Upper lobe of right lung (tissue), 1 donor: Measurements from ENCODE around the gene ELAVL3. TPM values are rescaled to one million over a fixed set of nuclear protein-coding genes. Genes with fewer than 3 reads are reported as not detected.

Experiments used
- ATAC-seq: fragments of 200-7000 bp; cut with Tn5 transposase; one replicate; pipeline ENCODE4 v1.9.1; 2020; ENCODE audit warnings: mild to moderate bottlenecking, moderate library complexity
- DNase-seq: peaks from one replicate; pipeline ENCODE4 v3.0.0-alpha.2; 2020
- H3K27ac ChIP-seq: fragments of 200-600 bp; one replicate; pipeline ENCODE4 v1.8.0; 2022
- H3K27me3 ChIP-seq: fragments of 200-600 bp; one replicate; pipeline ENCODE4 v1.8.0; 2022; ENCODE audit warnings: mild to moderate bottlenecking
- H3K36me3 ChIP-seq: fragments of 200-600 bp; one replicate; pipeline ENCODE4 v1.8.0; 2022
- H3K4me1 ChIP-seq: fragments of 200-600 bp; one replicate; pipeline ENCODE4 v1.8.0; 2022
- H3K4me3 ChIP-seq: fragments of 200-600 bp; one replicate; pipeline ENCODE4 v1.8.0; 2022; ENCODE audit warnings: mild to moderate bottlenecking
- H3K9me3 ChIP-seq: fragments of 200-600 bp; one replicate; pipeline ENCODE4 v1.8.0; 2022
- CTCF ChIP-seq: fragments of 200-600 bp; IDR thresholded peaks from one replicate; pipeline ENCODE4 v1.8.0; 2022; ENCODE audit warnings: antibody characterized with exemption
- intact Hi-C: fragments of 100-400 bp; cut with DNase I; formaldehyde crosslinking; loops from one replicate; pipeline ENCODE4 v1.11.0; 2022
- total RNA-seq: library from RNA; stranded (reverse); fragmentation: NEBNext Ultra II Directional; extraction: Animal tissue kit (Norgen Biotek cat#: 25700); gene quantifications from one replicate; pipeline ENCODE4 v1.2.1, GENCODE V29; 2021
- donor health status: DM: no; HTN: yes; CAD: no; lungs with severe emphysema.

ELAVL3 gene
- total RNA-seq, 1 donor from 2014 or later, result not detected

DNA sequence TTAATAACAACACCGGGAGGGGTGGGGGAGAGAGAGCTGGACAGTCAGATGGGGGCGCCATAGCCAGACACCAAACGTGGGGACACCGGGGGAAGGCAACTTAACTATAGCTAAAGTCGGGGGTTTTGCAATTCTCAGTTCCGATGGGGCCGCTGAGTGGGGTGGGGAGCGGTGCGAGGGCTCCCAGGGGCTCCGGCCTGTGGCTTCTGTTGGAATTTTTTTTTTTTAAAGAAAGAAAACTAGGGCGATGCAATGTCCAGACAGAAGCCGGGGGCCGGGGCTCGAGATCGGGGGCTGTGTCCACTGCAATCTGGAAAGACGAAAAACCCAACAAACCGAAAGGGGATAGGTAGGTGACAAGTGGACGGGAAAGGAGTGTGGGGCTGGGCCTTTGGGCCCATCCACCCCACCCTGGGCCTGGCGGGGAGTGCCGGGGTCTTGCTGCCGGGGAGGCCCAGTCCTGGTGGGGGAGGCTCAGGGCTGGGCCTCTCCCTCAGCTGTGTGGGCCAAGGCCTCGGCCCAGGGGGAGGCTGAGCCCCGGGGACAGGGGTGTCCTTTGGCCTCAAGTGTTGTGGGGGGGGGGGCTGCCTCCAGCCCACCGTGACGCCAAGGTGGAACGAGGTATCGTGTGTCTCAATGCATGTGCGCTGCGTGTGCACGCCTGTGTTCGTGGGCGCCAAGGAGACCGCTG lies 28.1 kb downstream of the ELAVL3 start:
- no peaks in the 10 kb centered on the region for H3K27me3 ChIP-seq
- intact Hi-C loops, result no loop called here
- H3K4me1 ChIP-seq, result no peaks in the 10 kb centered on the region
- peaks cover 20% of the 10 kb centered on the region for H3K36me3 ChIP-seq
- H3K4me3 ChIP-seq, result no peak overlapping the region
- no peaks in the 10 kb centered on the region for H3K9me3 ChIP-seq
- no peak for TF ChIP-seq CTCF
- H3K27ac ChIP-seq, result no peak overlapping the region
- DNase-seq (no peak), ATAC-seq (no peak)

- Histone ChIP-seq H3K4me1 (no peaks in the 10 kb centered on the region), H3K4me3 (no peak overlapping the region), H3K9me3 (no peaks in the 10 kb centered on the region), H3K36me3 (peaks cover 25% of the 10 kb centered on the region), H3K27ac (no peak overlapping the region), H3K27me3 (no peaks in the 10 kb centered on the region)
- ATAC-seq (no peak), DNase-seq (no peak)
- intact Hi-C loops, result no loop called here
- no peak for TF ChIP-seq CTCF
Measured at GRCh38 chr19:11451871-11452619, 28.8 kb downstream of the ELAVL3 start.

DNA sequence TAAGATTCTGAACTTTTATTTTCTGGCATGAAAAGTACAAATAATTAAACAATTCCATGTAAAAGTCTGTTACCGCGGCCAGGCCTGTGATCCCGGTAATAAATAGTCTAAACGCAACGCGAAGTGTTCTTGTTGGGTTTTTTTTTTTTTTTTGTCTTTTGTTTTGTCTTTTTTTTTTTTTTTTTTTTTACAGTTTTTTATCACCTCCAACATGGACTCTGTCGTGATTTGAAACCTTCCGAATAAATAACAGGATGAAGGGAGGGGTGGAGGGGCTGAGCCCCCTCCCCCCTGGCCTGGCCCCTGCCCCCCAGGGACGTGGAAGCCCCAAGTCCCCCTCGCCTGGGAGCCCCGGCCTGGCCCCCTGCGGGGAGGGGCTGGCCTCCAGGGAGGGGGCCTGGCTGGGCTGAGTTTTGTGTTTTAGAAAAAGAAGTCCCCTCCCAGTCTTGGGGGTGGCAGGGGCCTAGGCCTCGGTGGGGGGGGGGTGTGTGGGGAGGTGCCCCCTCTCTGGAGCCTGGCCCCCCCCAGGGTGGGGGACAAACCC lies 29.4 kb downstream of the ELAVL3 start:
- TF ChIP-seq CTCF, result no peak
- H3K27me3 ChIP-seq, result no peaks in the 10 kb centered on the region
- H3K27ac ChIP-seq, result no peak overlapping the region
- H3K36me3 ChIP-seq, result peaks cover 29% of the 10 kb centered on the region
- DNase-seq (no peak), ATAC-seq (no peak)
- no peaks in the 10 kb centered on the region for H3K4me1 ChIP-seq
- H3K4me3 ChIP-seq, result no peak overlapping the region
- intact Hi-C loops, result no loop called here
- H3K9me3 ChIP-seq, result no peaks in the 10 kb centered on the region

DNA sequence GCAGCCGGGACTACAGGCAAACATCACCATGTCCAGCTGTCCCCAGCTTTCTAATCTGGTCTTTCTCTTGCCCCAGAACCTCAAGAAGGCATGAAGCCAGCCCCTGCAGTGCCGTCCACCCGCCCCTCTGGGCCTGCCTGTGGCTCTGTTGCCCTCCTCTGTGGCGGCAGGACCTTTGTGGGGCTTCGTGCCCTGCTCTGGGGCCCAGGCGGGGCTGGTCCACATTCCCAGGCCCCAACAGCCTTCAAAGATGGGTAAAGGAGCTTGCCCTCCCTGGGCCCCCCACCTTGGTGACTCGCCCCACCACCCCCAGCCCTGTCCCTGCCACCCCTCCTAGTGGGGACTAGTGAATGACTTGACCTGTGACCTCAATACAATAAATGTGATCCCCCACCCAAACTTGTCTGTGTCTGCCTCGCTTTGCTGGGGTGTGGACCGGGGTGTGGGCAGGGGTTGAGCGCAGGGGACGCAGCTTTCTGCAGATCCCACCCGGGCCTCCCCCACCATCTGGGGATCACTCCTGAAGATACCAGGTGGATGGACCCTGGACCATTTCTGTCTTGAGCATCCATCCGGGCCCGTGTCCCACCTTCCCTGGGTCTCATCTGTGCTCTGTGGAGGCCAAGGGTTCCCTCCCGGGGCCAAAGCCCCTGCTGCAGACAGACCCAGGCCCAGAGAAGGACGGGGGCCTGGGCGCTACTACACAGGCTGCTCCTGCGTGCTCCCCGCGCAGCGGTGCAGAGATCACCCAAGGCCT lies 30.1 kb downstream of the ELAVL3 start:
- no peak for DNase-seq
- no peak for ATAC-seq
- Histone ChIP-seq H3K4me3 (no peak overlapping the region), H3K4me1 (no peaks in the 10 kb centered on the region), H3K27me3 (no peaks in the 10 kb centered on the region), H3K27ac (no peak overlapping the region), H3K36me3 (peaks cover 29% of the 10 kb centered on the region), H3K9me3 (no peaks in the 10 kb centered on the region)
- no peak for TF ChIP-seq CTCF
- intact Hi-C loops, result no loop called here

DNA sequence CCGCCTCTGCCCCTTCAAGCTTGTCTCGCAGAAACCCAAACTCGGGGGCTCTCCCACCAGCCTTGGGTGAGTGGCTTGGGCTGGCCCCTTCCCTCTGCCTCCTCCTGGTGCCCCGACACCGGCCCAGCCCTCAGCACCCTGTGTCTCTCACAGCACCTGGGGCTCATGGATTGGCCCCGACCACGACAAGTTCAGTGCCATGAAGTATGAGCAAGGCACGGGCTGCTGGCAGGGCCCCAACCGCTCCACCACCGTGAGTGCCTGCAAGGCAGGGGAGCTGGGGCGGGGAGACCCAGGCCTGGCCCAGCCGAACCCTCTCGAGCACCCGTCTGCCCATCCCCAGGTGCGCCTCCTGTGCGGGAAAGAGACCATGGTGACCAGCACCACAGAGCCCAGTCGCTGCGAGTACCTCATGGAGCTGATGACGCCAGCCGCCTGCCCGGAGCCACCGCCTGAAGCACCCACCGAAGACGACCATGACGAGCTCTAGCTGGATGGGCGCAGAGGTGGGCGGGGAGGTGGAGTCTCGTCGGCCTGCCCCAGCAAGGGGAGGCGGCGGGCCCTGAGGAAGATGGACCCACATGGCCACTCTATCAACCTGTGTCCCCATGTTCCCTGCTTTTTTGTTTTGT lies 31.8 kb downstream of the ELAVL3 start:
- Histone ChIP-seq H3K27me3 (no peaks in the 10 kb centered on the region), H3K9me3 (no peaks in the 10 kb centered on the region), H3K27ac (no peak overlapping the region), H3K4me1 (no peaks in the 10 kb centered on the region), H3K36me3 (peaks cover 45% of the 10 kb centered on the region), H3K4me3 (no peak overlapping the region)
- DNase-seq (no peak), ATAC-seq (no peak)
- intact Hi-C loops, result loop anchor here (10.0 kb wide), 1 partner anchor 164 kb away; no protein-coding TSS in a partner anchor
- no peak for TF ChIP-seq CTCF
